NCI-H460 (cell line): ENCODE data around the gene RETREG3. TPM values are rescaled to one million over a fixed set of nuclear protein-coding genes. Genes with fewer than 3 reads are reported as not detected.
"Not testable (repeated sequence)": the region's sequence is repeated elsewhere in the genome, so short reads cannot be mapped to it uniquely, and the experiment has no call there.

Experiments
- DNase-seq: peaks from one replicate; pipeline ENCODE4 v3.0.0-alpha.2; 2016; ENCODE audit warnings: low read depth; ENCODE audit errors: extremely low read depth
- total RNA-seq: library from RNA; depleted of rRNA; stranded (reverse); fragments of >200 nt; shearing (Covaris generic); gene quantifications from 2 replicates; pipeline ENCODE4 v1.2.3, GENCODE V29; 2014

The RETREG3 gene
- total RNA-seq, 1 experiment from 2014 or later, result 35.5 TPM

GRCh38 chr17:42574463-42574862, 34.7 kb downstream of the RETREG3 start:
- no peak for DNase-seq

GRCh38 chr17:42573095-42573494, 36.1 kb downstream of the RETREG3 start:
- no peak for DNase-seq

GRCh38 chr17:42571435-42572225, 37.5 kb downstream of the RETREG3 start:
- no peak for DNase-seq

GRCh38 chr17:42568341-42569111, 40.6 kb downstream of the RETREG3 start:
- DNase-seq, result no peak

- DNase-seq, result peak; percentile 86
Observed at GRCh38 chr17:42566883-42567573, 42.1 kb downstream of the RETREG3 start, which contains the start of gene MLX. Gene MLX, plus strand, starts transcription at chr17:42567100. Its CDS starts 25 bp downstream, at chr17:42567125.

- no peak for DNase-seq
Observed at GRCh38 chr17:42566215-42566882, 42.8 kb downstream of the RETREG3 start.

GRCh38 chr17:42565523-42566214, 43.5 kb downstream of the RETREG3 start:
- DNase-seq, result no peak

- no peak for DNase-seq
Observed at GRCh38 chr17:42564815-42565522, 44.2 kb downstream of the RETREG3 start.

- no peak for DNase-seq
Observed at GRCh38 chr17:42563950-42564349, 45.2 kb downstream of the RETREG3 start.

GRCh38 chr17:42563543-42563942, 45.6 kb downstream of the RETREG3 start:
- no peak for DNase-seq

GRCh38 chr17:42563143-42563509, 46.0 kb downstream of the RETREG3 start:
- no peak for DNase-seq

- DNase-seq, result no peak
Observed at GRCh38 chr17:42562388-42563142, 46.6 kb downstream of the RETREG3 start.

- peak; percentile 98 for DNase-seq
Observed at GRCh38 chr17:42561897-42562387, 47.2 kb downstream of the RETREG3 start, which contains the start of gene COASY. Gene COASY, plus strand, starts transcription at chr17:42562148. Its CDS starts 475 bp downstream, at chr17:42562623.

- no peak for DNase-seq
Observed at GRCh38 chr17:42560246-42560645, 48.9 kb downstream of the RETREG3 start.

- DNase-seq, result no peak
Observed at GRCh38 chr17:42559075-42559474, 50.1 kb downstream of the RETREG3 start.

GRCh38 chr17:42555961-42556617, 53.1 kb downstream of the RETREG3 start:
- not testable (repeated sequence) for DNase-seq

- DNase-seq, result no peak
Observed at GRCh38 chr17:42555122-42555622, 54.0 kb downstream of the RETREG3 start.
